GM19328 (cell line): ENCODE measurements around the gene PCBP1.
"Not testable (repeated sequence)": the region's sequence is repeated elsewhere in the genome, so short reads cannot be mapped to it uniquely, and the experiment has no call there.

Experiments used
- ATAC-seq: cut with Tn5 transposase; IDR thresholded peaks from one replicate; pipeline ENCODE4 v1.9.1; 2021; ENCODE audit warnings: mild to moderate bottlenecking, moderate library complexity; ENCODE audit not compliant: unreplicated experiment

Gene PCBP1

GRCh38 chr2:70080610-70081200 is 6.6 kb upstream of the PCBP1 start:
- no peak for ATAC-seq

- ATAC-seq, result no peak
Observed at GRCh38 chr2:70081221-70081620, 6.1 kb upstream of the PCBP1 start.

GRCh38 chr2:70083344-70084156 is 3.7 kb upstream of the PCBP1 start:
- no peak for ATAC-seq

- no peak for ATAC-seq
Observed at GRCh38 chr2:70084973-70085710, 2.1 kb upstream of the PCBP1 start.

- ATAC-seq, result no peak
Observed at GRCh38 chr2:70085711-70086277, 1.5 kb upstream of the PCBP1 start.

GRCh38 chr2:70086278-70086837 is 919 bp upstream of the PCBP1 start:
- ATAC-seq, result peak; percentile 25

- ATAC-seq, result no peak
Observed at GRCh38 chr2:70087702-70088597, 673 bp downstream of the PCBP1 start.

- ATAC-seq, result no peak
Observed at GRCh38 chr2:70088598-70089219, 1.4 kb downstream of the PCBP1 start.

GRCh38 chr2:70089220-70089982 is 2.1 kb downstream of the PCBP1 start:
- no peak for ATAC-seq

- no peak for ATAC-seq
Observed at GRCh38 chr2:70089983-70090525, 2.8 kb downstream of the PCBP1 start.

GRCh38 chr2:70090706-70091334 is 3.5 kb downstream of the PCBP1 start:
- ATAC-seq, result no peak

- no peak for ATAC-seq
Observed at GRCh38 chr2:70091364-70091763, 4.1 kb downstream of the PCBP1 start.

- no peak for ATAC-seq
Observed at GRCh38 chr2:70091816-70092215, 4.5 kb downstream of the PCBP1 start.

- ATAC-seq, result not testable (repeated sequence)
Observed at GRCh38 chr2:70092576-70093243, 5.4 kb downstream of the PCBP1 start.

- ATAC-seq, result no peak
Observed at GRCh38 chr2:70094171-70094977, 7.1 kb downstream of the PCBP1 start.

GRCh38 chr2:70094978-70095719 is 7.9 kb downstream of the PCBP1 start:
- ATAC-seq, result no peak
